Activated T-cell treated with anti-CD3 and anti-CD28 coated beads, Interleukin-2, amount 50 U/mL, for 72 hours (primary cell): ENCODE measurements around the gene RASAL2. TPM values are rescaled to one million over a fixed set of nuclear protein-coding genes. Genes with fewer than 3 reads are reported as not detected.

ENCODE experiments used
- ATAC-seq, 2 donors: fragments of 150-1000 bp; cut with Tn5 transposase; replicated peaks in 1 of 2; 2 replicates each; pipeline ENCODE4 v1.10.0; 2021; ENCODE audit warnings: moderate library complexity in 2 of 2, mild to moderate bottlenecking in 1 of 2
- DNase-seq, 2 donors: peaks; one replicate each; pipeline ENCODE4 v3.0.0; 2021 to 2022; ENCODE audit warnings: mixed read lengths in 1 of 2
- H3K27ac Mint-ChIP-seq: one replicate; pipeline ENCODE4 v1.8.0; 2022; ENCODE audit warnings: mild to moderate bottlenecking, moderate library complexity, mixed read lengths
- H3K27me3 Mint-ChIP-seq: one replicate; pipeline ENCODE4 v1.8.0; 2022; ENCODE audit warnings: low read depth, mixed read lengths
- H3K36me3 Mint-ChIP-seq, 2 donors: one replicate each; pipeline ENCODE4 v1.8.0; 2022; ENCODE audit warnings: mixed read lengths in 2 of 2, mild to moderate bottlenecking in 1 of 2; ENCODE audit not compliant: insufficient read depth in 2 of 2
- H3K4me1 Mint-ChIP-seq: one replicate; pipeline ENCODE4 v1.8.0; 2022; ENCODE audit warnings: low read depth, mixed read lengths
- H3K4me3 Mint-ChIP-seq, 2 donors: one replicate each; pipeline ENCODE4 v1.8.0; 2022; ENCODE audit warnings: mild to moderate bottlenecking in 2 of 2, mixed read lengths in 2 of 2, moderate library complexity in 2 of 2
- H3K9me3 Mint-ChIP-seq, 2 donors: one replicate each; pipeline ENCODE4 v1.8.0; 2022; ENCODE audit warnings: mixed read lengths in 2 of 2
- total RNA-seq, 2 donors: library from RNA; stranded (reverse); gene quantifications; one replicate each; pipeline ENCODE4 v1.2.3, GENCODE V29; 2022

Gene RASAL2
- total RNA-seq, 2 donors from 2014 or later: 0.02 to 0.05 TPM

DNA sequence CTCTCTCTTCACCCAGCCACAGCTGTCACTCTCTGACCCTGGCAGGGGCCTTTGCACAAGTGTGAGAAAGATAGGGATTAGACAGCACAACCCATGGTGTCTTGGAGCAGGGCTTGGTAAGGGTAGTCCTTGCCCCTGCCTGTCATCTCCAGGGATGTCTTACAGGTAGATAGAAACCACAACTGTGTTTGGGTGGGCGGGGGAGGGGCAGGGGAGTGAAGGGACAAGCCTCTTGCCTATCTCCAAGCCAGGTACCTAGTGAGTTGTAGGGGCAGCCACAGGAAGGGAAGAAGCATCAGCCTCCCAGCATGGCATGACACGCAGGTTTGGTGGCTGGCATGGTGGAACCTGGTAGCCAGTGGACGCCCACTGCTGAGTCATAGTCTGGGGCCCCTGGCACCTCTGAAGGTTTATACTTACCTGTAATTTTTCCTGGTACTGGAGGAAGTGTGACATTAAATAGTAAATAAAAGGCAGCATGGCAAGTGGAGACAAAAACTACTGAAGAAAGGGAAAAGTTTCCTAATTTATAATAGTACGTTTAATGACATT, 305.3 kb downstream of the RASAL2 start:
- no peak overlapping the region for H3K4me3 Mint-ChIP-seq
- no peak for DNase-seq
- no peaks in the 10 kb centered on the region for H3K36me3 Mint-ChIP-seq
- no peaks in the 10 kb centered on the region for H3K9me3 Mint-ChIP-seq
- ATAC-seq: no peak
- H3K27me3 Mint-ChIP-seq: no peaks in the 10 kb centered on the region
- H3K4me1 Mint-ChIP-seq: no peaks in the 10 kb centered on the region
- no peak overlapping the region for H3K27ac Mint-ChIP-seq

DNA sequence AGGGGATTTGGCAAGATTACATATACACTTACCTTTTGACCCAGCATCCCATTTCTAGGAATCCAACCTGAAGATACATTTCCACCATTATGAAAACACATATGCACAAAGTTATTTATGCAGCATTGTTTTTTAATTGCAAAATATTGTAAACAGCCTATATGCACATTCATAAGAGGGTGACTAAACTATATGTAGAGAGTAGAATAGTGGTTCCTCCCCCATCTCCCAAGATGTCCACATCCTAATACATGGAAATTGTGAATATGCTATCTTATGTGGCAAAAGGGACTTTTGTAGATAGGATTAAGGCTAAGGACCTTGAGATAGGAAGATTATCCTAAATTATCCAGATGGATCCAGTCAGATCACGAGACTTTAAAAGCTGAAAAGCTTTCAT, 311.2 kb downstream of the RASAL2 start:
- Mint-ChIP-seq H3K9me3 (peaks cover under 1 to 3% of the 10 kb centered on the region in 2 donors), H3K27ac (no peak overlapping the region), H3K27me3 (no peaks in the 10 kb centered on the region), H3K4me3 (no peak overlapping the region), H3K4me1 (no peaks in the 10 kb centered on the region), H3K36me3 (no peaks in the 10 kb centered on the region)
- ATAC-seq (no peak), DNase-seq (no peak)

DNA sequence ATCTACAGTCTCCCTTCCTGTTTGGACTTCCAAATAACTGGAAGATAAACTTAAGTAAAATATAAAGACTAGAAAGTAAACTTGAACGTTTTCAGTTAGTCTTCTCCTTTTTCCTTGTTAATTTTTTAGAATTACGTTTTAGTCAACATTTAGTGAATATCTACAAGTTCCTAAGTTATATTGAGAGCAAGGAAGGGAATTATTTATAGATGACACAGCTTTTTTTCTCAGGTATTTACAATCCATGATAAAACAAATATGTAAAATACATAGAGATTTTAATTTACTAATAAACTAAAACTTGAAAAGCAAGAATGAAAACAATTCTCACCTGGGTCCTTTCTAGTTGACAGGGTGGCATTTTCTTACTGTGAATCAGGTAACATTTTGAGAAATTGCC, 313.3 kb downstream of the RASAL2 start:
- H3K4me3 Mint-ChIP-seq: no peak overlapping the region
- no peaks in the 10 kb centered on the region for H3K36me3 Mint-ChIP-seq
- ATAC-seq (no peak), DNase-seq (no peak)
- no peak overlapping the region for H3K27ac Mint-ChIP-seq
- H3K27me3 Mint-ChIP-seq: no peaks in the 10 kb centered on the region
- H3K4me1 Mint-ChIP-seq: no peaks in the 10 kb centered on the region
- peaks cover 3 to 5% of the 10 kb centered on the region in 2 donors for H3K9me3 Mint-ChIP-seq

DNA sequence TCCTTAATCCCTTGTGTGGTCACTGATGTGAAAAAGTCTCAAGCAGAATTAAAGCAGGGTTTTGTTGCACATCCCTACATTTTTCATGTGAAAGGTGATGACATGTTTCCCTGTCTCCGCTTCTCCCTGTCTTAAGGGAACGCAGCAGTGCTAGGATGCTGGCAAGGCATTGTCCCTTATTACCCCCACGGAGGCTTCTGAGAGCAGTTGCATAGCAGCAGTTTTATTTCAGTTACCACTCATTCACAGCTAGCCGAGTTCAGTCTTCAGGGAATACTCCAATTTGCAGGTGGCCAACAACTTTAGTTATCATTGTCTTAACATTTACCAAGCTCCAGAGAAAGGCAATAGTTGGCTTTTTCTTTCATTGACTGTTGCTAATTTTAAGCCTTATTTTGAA, 313.8 kb downstream of the RASAL2 start:
- no peak overlapping the region for H3K27ac Mint-ChIP-seq
- ATAC-seq: no peak
- H3K27me3 Mint-ChIP-seq: no peaks in the 10 kb centered on the region
- DNase-seq: no peak
- H3K9me3 Mint-ChIP-seq: peaks cover 3 to 5% of the 10 kb centered on the region in 2 donors
- H3K4me3 Mint-ChIP-seq: no peak overlapping the region
- H3K36me3 Mint-ChIP-seq: no peaks in the 10 kb centered on the region
- H3K4me1 Mint-ChIP-seq: no peaks in the 10 kb centered on the region

DNA sequence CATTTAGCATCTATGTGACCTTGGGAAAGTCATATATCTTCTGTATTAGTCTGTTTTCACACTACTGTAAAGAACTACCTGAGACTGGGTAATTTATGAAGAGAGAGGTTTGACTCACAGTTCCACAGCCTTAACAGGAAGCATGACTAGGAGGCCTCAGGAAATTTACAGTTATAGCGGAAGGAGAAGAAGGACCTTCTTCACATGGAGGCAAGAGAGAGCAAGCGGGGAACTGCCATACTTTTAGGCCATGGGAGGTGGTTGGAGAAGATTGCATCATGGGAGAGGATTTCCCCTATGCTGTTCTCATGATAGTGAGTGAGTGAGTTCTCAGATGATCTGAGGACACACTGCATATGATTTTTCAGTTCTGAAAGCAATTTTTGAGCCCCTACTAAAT, 315.0 kb downstream of the RASAL2 start:
- Mint-ChIP-seq H3K27me3 (no peaks in the 10 kb centered on the region), H3K36me3 (no peaks in the 10 kb centered on the region), H3K4me3 (no peak overlapping the region), H3K27ac (no peak overlapping the region), H3K4me1 (no peaks in the 10 kb centered on the region), H3K9me3 (peaks cover 3 to 5% of the 10 kb centered on the region in 2 donors)
- ATAC-seq: no peak
- no peak for DNase-seq

DNA sequence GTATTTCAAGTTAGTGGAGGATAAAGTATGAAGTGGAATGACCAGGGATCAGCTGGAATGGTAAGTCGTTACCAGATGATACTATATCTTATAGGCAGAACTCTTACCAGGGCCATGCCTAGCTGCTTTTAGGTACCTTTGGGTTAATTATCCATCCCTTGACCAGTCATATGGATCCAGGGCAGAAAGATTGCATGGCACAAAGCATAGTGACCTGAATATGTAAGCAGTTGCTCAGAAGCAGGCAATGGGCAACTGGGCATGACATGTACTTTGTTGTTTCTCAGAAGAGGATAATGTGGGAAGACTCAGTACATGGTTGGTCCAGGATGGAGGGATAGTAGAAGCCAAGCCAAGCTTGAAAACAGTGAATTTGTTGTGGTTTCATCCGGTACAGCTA, 315.6 kb downstream of the RASAL2 start:
- no peak for DNase-seq
- Mint-ChIP-seq H3K27me3 (no peaks in the 10 kb centered on the region), H3K27ac (no peak overlapping the region), H3K4me3 (no peak overlapping the region), H3K4me1 (no peaks in the 10 kb centered on the region), H3K36me3 (no peaks in the 10 kb centered on the region), H3K9me3 (peaks cover 3 to 5% of the 10 kb centered on the region in 2 donors)
- ATAC-seq: no peak

DNA sequence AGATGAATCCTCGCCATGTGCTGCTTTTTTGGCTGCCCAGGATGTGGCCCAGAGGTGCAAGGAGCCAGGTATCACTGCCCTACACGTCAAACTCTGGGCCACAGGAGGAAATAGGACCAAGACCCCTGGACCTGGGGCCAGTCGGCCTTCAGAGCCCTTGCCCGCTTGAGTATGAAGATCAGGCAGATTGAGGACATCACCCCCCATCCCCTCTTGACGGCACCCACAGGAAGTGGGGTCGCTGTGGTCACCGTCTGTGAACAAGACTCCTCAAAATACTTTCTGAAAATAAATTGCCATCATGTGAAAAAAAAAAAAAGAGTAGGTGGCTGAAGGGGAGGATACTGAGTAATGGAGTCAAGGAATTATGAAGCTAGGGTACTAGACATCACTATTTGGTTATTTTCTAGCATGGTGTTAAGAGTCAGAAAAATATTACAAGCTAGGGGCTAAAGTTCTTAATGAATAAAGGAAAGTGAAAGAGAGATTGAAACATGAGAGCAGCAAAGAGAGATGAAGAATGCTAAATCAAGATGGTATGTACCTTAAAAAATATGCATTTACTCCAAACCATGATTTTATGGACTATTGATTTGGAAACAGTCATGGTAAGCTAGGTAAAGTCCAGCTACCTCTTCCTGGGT, 318.0 kb downstream of the RASAL2 start:
- no peak overlapping the region for H3K27ac Mint-ChIP-seq
- DNase-seq: no peak
- peaks cover 3 to 5% of the 10 kb centered on the region in 2 donors for H3K9me3 Mint-ChIP-seq
- no peaks in the 10 kb centered on the region for H3K4me1 Mint-ChIP-seq
- H3K4me3 Mint-ChIP-seq: no peak overlapping the region
- no peaks in the 10 kb centered on the region for H3K27me3 Mint-ChIP-seq
- no peaks in the 10 kb centered on the region for H3K36me3 Mint-ChIP-seq
- no peak for ATAC-seq

DNA sequence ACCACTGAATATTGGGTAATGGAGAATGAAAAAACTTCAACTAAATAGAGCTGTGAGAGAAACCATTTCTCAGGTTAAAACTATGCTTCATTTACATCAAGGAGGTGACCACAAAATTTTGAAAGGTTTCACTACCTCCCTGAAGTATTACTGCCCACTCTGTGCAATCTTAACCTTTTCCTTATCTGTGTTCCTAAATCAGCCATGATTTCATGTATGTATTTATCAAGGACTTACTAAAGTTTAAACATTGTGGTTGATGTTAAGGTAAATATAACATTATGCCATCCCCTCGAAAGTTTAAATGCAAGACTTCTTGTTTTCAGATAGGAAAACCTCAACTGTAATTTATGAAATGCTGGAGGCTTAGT, 318.5 kb downstream of the RASAL2 start:
- H3K36me3 Mint-ChIP-seq: peaks cover 0 to 2% of the 10 kb centered on the region in 2 donors
- no peak overlapping the region for H3K27ac Mint-ChIP-seq
- ATAC-seq: no peak
- H3K9me3 Mint-ChIP-seq: peaks cover 5 to 8% of the 10 kb centered on the region in 2 donors
- H3K27me3 Mint-ChIP-seq: no peaks in the 10 kb centered on the region
- H3K4me3 Mint-ChIP-seq: no peak overlapping the region
- no peak for DNase-seq
- no peaks in the 10 kb centered on the region for H3K4me1 Mint-ChIP-seq

DNA sequence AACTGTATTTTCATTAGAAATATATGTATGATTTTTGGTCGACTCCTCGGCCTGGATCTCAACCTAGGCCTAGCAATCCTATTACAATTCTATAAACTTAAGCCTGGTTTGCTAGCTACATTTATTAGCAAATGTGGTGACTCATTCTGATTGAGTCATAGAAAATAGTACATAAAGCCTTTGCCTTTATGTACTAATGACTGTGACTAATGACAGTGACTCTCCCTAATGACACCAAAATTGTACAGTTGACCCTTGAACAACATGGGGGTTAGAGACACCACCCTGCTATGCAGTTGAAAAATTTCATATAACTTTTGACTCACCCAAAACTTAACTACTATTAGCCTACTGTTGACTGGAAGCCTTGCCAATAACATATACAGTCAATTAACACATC, 324.0 kb downstream of the RASAL2 start:
- Mint-ChIP-seq H3K36me3 (peaks cover 0 to 2% of the 10 kb centered on the region in 2 donors), H3K9me3 (peaks cover 2 to 3% of the 10 kb centered on the region in 2 donors), H3K4me1 (no peaks in the 10 kb centered on the region), H3K27me3 (no peaks in the 10 kb centered on the region), H3K4me3 (no peak overlapping the region), H3K27ac (no peak overlapping the region)
- no peak for ATAC-seq
- no peak for DNase-seq

DNA sequence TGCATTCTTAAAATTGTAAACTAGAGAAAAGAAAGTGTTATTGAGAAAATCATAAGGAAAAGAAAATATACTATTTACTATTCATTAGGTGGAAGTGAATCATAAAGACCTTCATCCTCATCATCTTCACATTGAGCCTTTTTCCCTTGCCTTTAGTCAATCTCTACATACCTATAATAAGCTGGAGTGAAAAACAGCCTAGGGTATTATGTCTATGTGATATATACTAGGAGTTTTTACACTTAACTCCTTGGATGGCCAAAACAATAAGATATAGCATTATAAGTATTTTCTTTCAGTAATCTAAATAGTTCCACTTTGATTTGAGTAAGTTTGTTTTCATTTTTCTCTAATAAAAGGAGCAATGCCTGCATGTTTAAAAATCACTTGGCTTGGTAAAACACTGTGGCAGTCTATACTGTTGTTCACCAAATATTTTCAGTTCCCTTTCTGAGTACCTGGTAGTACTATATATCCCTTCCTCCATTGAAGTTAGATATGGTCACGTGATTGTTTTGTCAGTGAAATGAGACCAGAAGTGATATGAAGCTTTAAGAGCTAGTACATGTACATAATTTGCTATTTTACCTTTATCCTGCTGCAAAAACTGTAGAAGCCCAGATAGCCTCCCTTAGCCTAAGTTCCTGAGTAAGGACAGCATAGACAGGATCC, 324.5 kb downstream of the RASAL2 start:
- H3K9me3 Mint-ChIP-seq: peaks cover 2 to 3% of the 10 kb centered on the region in 2 donors
- no peak for ATAC-seq
- no peak overlapping the region for H3K27ac Mint-ChIP-seq
- H3K4me3 Mint-ChIP-seq: no peak overlapping the region
- H3K27me3 Mint-ChIP-seq: peaks cover under 1% of the 10 kb centered on the region
- no peak for DNase-seq
- peaks cover 0 to 2% of the 10 kb centered on the region in 2 donors for H3K36me3 Mint-ChIP-seq
- no peaks in the 10 kb centered on the region for H3K4me1 Mint-ChIP-seq

DNA sequence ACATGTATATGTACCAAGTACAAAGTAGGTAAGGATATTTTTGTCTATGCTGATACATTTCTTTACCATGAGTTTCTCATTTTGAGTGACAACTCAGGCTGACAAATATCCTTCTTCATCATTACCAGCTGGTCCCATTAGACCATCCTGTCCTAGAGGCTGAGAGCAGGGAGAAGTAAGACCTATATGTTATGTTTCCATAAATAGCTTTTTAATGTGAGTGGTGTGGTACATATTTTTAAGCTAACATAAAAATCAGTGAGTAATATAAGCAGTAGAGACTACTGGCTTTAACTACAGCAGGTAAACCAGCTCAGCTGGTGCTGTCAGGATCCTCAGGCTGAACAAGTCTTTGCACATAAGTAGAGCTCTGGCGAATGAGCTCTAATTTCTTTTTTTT, 340.5 kb downstream of the RASAL2 start:
- Mint-ChIP-seq H3K4me3 (no peak overlapping the region), H3K27me3 (peaks cover 6% of the 10 kb centered on the region), H3K27ac (no peak overlapping the region), H3K4me1 (no peaks in the 10 kb centered on the region), H3K9me3 (no peaks in the 10 kb centered on the region), H3K36me3 (no peaks in the 10 kb centered on the region)
- ATAC-seq (no peak), DNase-seq (no peak)

DNA sequence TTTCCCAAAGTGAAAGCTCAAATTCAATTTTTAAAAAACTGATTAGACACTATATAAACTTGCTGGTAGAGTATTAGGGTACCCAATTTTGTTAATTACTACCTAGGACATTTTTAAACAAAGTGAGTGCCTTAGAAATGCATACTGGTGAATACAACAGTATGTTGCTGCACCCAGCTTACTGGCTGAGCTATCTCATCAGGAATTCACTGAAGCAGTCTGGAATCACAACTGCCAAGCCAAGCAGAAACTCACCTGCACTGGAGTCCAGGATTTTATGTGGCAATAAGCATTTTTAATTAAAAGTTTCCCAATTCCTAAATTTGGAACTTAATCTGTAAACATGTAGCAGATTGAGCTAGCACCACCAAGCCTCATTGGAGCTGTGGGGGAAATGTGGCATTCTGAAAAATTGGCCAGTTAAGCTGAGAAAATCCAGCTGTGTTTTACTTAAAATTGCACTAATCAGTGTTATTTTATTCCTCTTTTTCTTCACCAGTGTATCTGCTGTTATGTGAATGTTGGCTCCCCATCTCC, 341.1 kb downstream of the RASAL2 start:
- no peak overlapping the region for H3K4me3 Mint-ChIP-seq
- H3K4me1 Mint-ChIP-seq: no peaks in the 10 kb centered on the region
- DNase-seq: no peak
- no peak overlapping the region for H3K27ac Mint-ChIP-seq
- no peaks in the 10 kb centered on the region for H3K36me3 Mint-ChIP-seq
- peaks cover 6% of the 10 kb centered on the region for H3K27me3 Mint-ChIP-seq
- H3K9me3 Mint-ChIP-seq: no peaks in the 10 kb centered on the region
- ATAC-seq: no peak

DNA sequence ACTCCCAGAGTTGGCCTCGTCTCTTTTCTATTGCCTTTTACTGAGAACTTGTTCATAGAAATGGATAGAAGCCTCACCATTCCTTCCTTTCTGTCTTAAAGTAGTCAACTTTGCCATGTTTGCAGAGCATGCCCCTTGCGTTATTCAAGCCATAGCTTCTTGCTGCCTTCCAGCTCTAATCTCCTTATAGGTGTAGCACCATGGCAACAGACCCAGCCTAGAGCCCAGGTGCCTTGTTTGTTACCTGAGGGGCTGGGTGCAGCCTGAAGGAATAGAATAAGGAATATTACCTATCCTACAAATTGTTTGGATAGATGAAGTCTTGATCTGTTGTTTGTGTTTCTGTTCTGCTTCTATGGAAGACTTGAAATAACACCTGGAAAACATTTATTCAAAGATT, 343.0 kb downstream of the RASAL2 start:
- Mint-ChIP-seq H3K4me1 (no peaks in the 10 kb centered on the region), H3K36me3 (no peaks in the 10 kb centered on the region), H3K27me3 (peaks cover 6% of the 10 kb centered on the region), H3K27ac (no peak overlapping the region), H3K9me3 (peaks cover 2% of the 10 kb centered on the region in 2 donors), H3K4me3 (no peak overlapping the region)
- ATAC-seq (no peak), DNase-seq (no peak)
